ENCODE data around the gene NOP14.

DNA sequence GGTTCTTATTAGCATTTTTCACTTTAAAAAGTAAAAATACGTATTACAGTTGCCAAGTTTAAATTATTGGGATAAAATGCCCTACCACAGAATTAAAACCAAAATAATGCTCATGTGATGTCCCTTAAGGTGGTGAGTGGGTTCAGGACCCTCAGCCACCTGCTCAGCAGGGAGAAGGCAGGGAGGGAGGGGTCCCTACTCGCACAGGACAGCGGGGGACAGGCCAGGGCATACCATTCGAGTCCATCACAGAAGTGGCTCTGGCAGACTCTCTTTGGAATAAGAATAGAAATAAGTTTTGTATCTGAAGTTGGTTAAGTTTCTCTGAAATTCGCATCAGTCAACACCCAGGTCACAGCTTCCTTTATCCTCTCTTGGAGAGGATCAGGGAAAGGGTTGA is 37.7 kb downstream of the NOP14 start:
- TF ChIP-seq, protein P1, sequence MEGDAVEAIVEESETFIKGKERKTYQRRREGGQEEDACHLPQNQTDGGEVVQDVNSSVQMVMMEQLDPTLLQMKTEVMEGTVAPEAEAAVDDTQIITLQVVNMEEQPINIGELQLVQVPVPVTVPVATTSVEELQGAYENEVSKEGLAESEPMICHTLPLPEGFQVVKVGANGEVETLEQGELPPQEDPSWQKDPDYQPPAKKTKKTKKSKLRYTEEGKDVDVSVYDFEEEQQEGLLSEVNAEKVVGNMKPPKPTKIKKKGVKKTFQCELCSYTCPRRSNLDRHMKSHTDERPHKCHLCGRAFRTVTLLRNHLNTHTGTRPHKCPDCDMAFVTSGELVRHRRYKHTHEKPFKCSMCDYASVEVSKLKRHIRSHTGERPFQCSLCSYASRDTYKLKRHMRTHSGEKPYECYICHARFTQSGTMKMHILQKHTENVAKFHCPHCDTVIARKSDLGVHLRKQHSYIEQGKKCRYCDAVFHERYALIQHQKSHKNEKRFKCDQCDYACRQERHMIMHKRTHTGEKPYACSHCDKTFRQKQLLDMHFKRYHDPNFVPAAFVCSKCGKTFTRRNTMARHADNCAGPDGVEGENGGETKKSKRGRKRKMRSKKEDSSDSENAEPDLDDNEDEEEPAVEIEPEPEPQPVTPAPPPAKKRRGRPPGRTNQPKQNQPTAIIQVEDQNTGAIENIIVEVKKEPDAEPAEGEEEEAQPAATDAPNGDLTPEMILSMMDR (IDR thresholded peaks at IDR 0.05): no peak
- no peak for TF ChIP-seq ZFX (IDR thresholded peaks at IDR 0.05; ENCODE audit: borderline replicate concordance)

Data from 22Rv1 (cell line).